RWPE1 (cell line): Measurements from ENCODE around the gene CHST11.

ENCODE experiments used
- CTCF ChIA-PET: fragments of 350-600 bp; sonication (Branson Sonifier 250); formaldehyde crosslinking; extraction: SDS; loops from one replicate; lab custom pipeline; 2021; lab: Yijun Ruan, JAX
- POLR2A ChIA-PET: fragments of 400-600 bp; formaldehyde crosslinking; extraction: SDS; loops from one replicate; lab custom pipeline; 2020; ENCODE audit warnings: antibody characterized with exemption; ENCODE audit not compliant: low non-redundant PET; lab: Yijun Ruan, JAX
- DNase-seq: peaks from one replicate; pipeline ENCODE4 v3.0.0; 2012; ENCODE audit warnings: low spot score
- H3K27ac ChIP-seq: fragments of 450-650 bp; 2 replicates; pipeline ENCODE4 v1.5.1; 2017
- TF ChIP-seq, protein P1 (sequence below): fragments of 450-650 bp; conservative IDR thresholded peaks from 2 replicates; pipeline ENCODE4 v1.5.1; 2017; ENCODE audit warnings: low read depth, mild to moderate bottlenecking

The CHST11 gene

DNA sequence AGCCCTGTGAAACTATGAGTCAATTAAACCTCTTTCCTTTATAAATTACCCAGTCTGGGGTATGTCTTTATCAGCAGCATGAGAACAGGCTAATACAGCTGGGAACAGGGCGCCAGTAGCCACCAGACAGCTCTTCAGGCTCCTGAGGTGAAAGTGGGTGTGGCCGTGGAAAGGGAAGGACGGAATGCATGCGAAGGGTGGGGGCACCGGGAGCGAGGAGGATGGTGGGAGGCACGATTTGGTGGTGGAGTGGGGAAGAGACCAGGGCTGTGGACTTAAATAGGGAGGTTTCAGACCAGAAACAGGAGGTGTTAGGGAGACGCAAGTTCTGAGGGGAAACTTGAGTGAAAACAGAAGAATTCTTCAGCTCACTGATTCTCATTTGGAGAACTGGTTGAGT lies 44.1 kb upstream of the CHST11 start:
- TF ChIP-seq, protein P1, sequence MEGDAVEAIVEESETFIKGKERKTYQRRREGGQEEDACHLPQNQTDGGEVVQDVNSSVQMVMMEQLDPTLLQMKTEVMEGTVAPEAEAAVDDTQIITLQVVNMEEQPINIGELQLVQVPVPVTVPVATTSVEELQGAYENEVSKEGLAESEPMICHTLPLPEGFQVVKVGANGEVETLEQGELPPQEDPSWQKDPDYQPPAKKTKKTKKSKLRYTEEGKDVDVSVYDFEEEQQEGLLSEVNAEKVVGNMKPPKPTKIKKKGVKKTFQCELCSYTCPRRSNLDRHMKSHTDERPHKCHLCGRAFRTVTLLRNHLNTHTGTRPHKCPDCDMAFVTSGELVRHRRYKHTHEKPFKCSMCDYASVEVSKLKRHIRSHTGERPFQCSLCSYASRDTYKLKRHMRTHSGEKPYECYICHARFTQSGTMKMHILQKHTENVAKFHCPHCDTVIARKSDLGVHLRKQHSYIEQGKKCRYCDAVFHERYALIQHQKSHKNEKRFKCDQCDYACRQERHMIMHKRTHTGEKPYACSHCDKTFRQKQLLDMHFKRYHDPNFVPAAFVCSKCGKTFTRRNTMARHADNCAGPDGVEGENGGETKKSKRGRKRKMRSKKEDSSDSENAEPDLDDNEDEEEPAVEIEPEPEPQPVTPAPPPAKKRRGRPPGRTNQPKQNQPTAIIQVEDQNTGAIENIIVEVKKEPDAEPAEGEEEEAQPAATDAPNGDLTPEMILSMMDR: no peak
- no peak for DNase-seq
- ChIA-PET CTCF (no interaction called here), POLR2A (no interaction called here)
- no peak overlapping the region for H3K27ac ChIP-seq

DNA sequence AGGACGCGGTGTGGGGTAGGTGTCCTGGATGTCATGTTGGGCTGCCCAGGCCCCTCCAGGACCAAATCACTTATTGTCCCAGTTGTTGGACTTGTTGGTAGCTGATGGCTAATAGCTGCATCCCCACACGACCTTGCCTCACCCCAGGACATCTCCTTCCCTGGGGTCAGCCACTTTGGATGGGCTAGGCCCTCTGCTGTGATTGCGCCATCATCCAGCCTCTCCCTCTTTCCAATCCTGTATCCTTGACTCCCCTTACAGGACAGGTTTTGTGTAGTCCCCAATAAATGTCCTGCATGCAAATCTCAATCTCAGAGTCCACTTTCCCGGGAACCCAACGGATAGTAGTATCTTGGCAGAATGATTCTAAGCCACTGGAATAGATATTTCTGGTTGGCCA lies 43.4 kb upstream of the CHST11 start:
- no peak overlapping the region for H3K27ac ChIP-seq
- TF ChIP-seq, protein P1: no peak
- ChIA-PET CTCF (interaction anchor here (0.7 kb wide), 1 partner anchor 31 kb away, joined by 3 read pairs; no protein-coding TSS in a partner anchor), POLR2A (no interaction called here)
- DNase-seq: no peak

- TF ChIP-seq, protein P1: no peak
- CTCF ChIA-PET: interaction anchor here (0.6 kb wide), 1 partner anchor 42 kb away, joined by 4 read pairs; the partner anchor contains the start of gene CHST11
- POLR2A ChIA-PET: no interaction called here
- no peak overlapping the region for H3K27ac ChIP-seq
- DNase-seq: peak; percentile 43
Observed at GRCh38 chr12:104414581-104415341, 42.0 kb upstream of the CHST11 start.

DNA sequence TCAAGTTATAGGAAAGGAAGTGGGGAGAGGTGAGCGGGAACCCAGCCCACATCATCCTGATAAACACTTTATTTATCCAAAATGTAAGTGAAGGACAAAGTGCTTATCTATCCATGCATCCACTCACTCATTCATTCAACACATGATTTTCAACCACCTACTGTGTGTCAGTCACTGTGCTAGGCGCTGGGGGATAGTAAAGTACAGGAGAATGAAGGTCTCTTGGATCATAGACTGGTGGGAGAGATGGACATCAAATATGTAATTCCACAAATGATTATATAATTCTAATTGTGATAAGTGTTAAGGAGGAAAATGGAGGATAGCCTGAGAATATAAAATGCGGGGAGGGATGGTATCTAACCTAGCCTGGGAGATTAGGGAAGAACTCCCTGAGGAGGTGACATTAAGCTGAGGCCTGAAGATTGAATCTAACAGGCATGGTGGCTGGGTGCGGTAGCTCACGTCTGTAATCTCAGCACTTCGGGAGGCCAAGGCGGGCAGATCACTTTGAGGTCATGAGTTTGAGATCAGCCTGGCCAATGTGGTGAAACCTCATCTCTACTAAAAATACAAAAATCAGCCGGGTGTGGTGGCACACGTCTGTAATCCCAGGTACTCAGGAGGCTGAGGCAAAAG lies 41.3 kb upstream of the CHST11 start:
- ChIA-PET CTCF (interaction anchor here (0.6 kb wide), 1 partner anchor 166 kb away, joined by 3 read pairs; no protein-coding TSS in a partner anchor), POLR2A (no interaction called here)
- no peak for DNase-seq
- TF ChIP-seq, protein P1: no peak
- H3K27ac ChIP-seq: no peak overlapping the region

DNA sequence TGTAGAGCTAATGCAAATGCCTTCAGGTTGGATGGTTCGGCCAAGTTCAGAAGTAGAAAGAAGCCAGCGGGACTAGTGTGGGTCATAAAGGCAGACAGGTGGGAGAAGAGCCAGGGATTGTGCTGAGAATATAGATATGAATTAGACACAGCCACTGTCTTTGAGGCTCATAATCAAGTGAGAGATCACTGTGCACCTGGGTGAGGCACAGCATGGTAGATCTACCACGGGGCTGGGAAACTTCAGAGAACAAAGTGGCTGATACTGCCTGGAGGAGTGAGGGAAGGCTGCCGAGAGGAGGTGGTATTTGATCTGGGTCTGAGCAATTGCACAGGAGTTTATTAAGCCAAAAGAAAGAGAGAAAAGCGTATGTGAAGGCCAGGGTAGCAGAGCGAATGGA lies 40.6 kb upstream of the CHST11 start:
- TF ChIP-seq, protein P1: no peak
- ChIA-PET CTCF (interaction anchor here (0.6 kb wide), 1 partner anchor 165 kb away, joined by 3 read pairs; no protein-coding TSS in a partner anchor), POLR2A (no interaction called here)
- no peak overlapping the region for H3K27ac ChIP-seq
- DNase-seq: no peak

GRCh38 chr12:104416585-104416984 lies 40.2 kb upstream of the CHST11 start:
- POLR2A ChIA-PET: no interaction called here
- no peak overlapping the region for H3K27ac ChIP-seq
- CTCF ChIA-PET: no interaction called here
- TF ChIP-seq, protein P1: no peak
- no peak for DNase-seq
